Caki2 (cell line): Measurements from ENCODE around the gene RHOF. TPM values are rescaled to one million over a fixed set of nuclear protein-coding genes. Genes with fewer than 3 reads are reported as not detected.
"Not testable (repeated sequence)": the region's sequence is repeated elsewhere in the genome, so short reads cannot be mapped to it uniquely, and the experiment has no call there.

Source experiments
- DNase-seq: peaks from one replicate; pipeline ENCODE4 v3.0.0-alpha.2; 2015; ENCODE audit warnings: low read depth
- in situ Hi-C: cut with HindIII; loops from 2 replicates; pipeline ENCODE4 v1.10.0; 2016; ENCODE audit warnings: low sequenced_read_pairs, low pct_unique_long_range_greater_than_20kb, mixed read lengths
- total RNA-seq: library from RNA; depleted of rRNA; stranded (reverse); fragments of >200 nt; shearing (Covaris generic); gene quantifications from 2 replicates; pipeline ENCODE4 v1.2.3, GENCODE V29; 2014; ENCODE audit warnings: low replicate concordance

The RHOF gene
- total RNA-seq, 1 experiment from 2014 or later: 81.4 TPM

- in situ Hi-C loops: no loop called here
- DNase-seq: no peak
These were observed 27.0 kb downstream of the RHOF start for GRCh38 chr12:121766290-121767039.

GRCh38 chr12:121765573-121765972, 27.9 kb downstream of the RHOF start:
- in situ Hi-C loops: no loop called here
- DNase-seq: peak; percentile 44

GRCh38 chr12:121764808-121765207, 28.7 kb downstream of the RHOF start:
- in situ Hi-C loops: no loop called here
- DNase-seq: no peak

- no peak for DNase-seq
- in situ Hi-C loops: no loop called here
These were observed 31.2 kb downstream of the RHOF start for GRCh38 chr12:121762269-121762668.

- DNase-seq, in situ Hi-C loops: not testable (repeated sequence)
These were observed 35.0 kb downstream of the RHOF start for GRCh38 chr12:121758536-121758935.

- in situ Hi-C loops: no loop called here
- DNase-seq: no peak
These were observed 37.9 kb downstream of the RHOF start for GRCh38 chr12:121755591-121755990.

- no peak for DNase-seq
- in situ Hi-C loops: no loop called here
These were observed 38.7 kb downstream of the RHOF start for GRCh38 chr12:121754836-121755235.

GRCh38 chr12:121753844-121754264, 39.6 kb downstream of the RHOF start:
- in situ Hi-C loops: no loop called here
- DNase-seq: no peak

- no peak for DNase-seq
- in situ Hi-C loops: no loop called here
These were observed 41.6 kb downstream of the RHOF start for GRCh38 chr12:121751749-121752351.

GRCh38 chr12:121751034-121751433, 42.5 kb downstream of the RHOF start:
- no peak for DNase-seq
- in situ Hi-C loops: no loop called here

- DNase-seq: no peak
- in situ Hi-C loops: no loop called here
These were observed 43.0 kb downstream of the RHOF start for GRCh38 chr12:121750507-121750955.

GRCh38 chr12:121749267-121749666, 44.2 kb downstream of the RHOF start:
- in situ Hi-C loops: no loop called here
- DNase-seq: no peak

- in situ Hi-C loops: no loop called here
- DNase-seq: peak; percentile 98
These were observed 44.8 kb downstream of the RHOF start for GRCh38 chr12:121748571-121749265.

- no peak for DNase-seq
- in situ Hi-C loops: no loop called here
These were observed 45.3 kb downstream of the RHOF start for GRCh38 chr12:121748218-121748570.

GRCh38 chr12:121745545-121745944, 47.9 kb downstream of the RHOF start:
- in situ Hi-C loops, DNase-seq: not testable (repeated sequence)

- DNase-seq: no peak
- in situ Hi-C loops: no loop called here
These were observed 51.7 kb downstream of the RHOF start for GRCh38 chr12:121741743-121742142.

- in situ Hi-C loops: no loop called here
- DNase-seq: no peak
These were observed 52.6 kb downstream of the RHOF start for GRCh38 chr12:121740847-121741246.

- in situ Hi-C loops: no loop called here
- DNase-seq: no peak
These were observed 55.1 kb downstream of the RHOF start for GRCh38 chr12:121738340-121738858.

- in situ Hi-C loops: no loop called here
- DNase-seq: no peak
These were observed 59.6 kb downstream of the RHOF start for GRCh38 chr12:121733849-121734248.
